AG10803 (cell line): ENCODE results near the gene NFE2L3.
"Not testable (repeated sequence)": the region's sequence is repeated elsewhere in the genome, so short reads cannot be mapped to it uniquely, and the experiment has no call there.

Experiments
- DNase-seq: peaks from one replicate; pipeline ENCODE4 v3.0.0; 2010; ENCODE audit warnings: low read depth
- H3K4me3 ChIP-seq: 2 replicates; pipeline ENCODE4 v1.5.1; 2011; ENCODE audit warnings: mild to moderate bottlenecking, low read length, control low read depth
- CTCF ChIP-seq: conservative IDR thresholded peaks from 2 replicates; pipeline ENCODE4 v1.5.1; 2011; ENCODE audit warnings: mild to moderate bottlenecking, low read length, control low read depth, inconsistent platforms

Gene NFE2L3

DNA sequence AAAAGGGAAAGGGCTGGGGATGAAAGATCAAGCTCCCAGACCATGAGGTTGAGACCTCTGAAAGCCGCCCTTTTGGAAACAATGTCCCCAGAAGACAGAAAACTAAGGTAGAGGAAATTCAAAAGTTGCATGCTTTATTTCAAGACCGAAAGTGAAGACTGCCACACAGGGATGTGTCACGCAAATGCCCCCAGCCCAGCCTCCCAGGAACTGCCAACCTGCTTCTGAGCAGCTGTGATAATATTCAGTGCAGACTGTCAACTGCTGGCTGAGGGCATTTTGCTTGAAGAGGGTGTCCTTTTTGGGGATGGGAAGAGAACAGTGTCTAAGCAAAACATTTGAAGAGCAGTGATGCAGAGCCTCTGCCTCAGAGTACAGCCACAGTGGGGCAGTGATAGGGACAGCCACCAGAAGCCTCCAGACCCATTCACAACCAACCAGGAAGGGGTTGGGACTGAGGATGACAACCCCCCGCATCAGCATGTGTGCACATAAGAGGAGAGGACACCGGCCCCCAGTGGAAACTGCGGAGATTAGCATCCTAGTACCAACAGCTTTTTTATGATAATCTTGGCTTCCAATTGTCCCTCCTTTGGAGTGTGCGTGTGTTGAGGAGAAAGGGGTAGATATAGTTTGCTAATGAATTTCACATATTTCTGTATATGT is 34.7 kb upstream of the NFE2L3 start:
- no peak overlapping the region for H3K4me3 ChIP-seq
- no peak for DNase-seq
- no peak for TF ChIP-seq CTCF

DNA sequence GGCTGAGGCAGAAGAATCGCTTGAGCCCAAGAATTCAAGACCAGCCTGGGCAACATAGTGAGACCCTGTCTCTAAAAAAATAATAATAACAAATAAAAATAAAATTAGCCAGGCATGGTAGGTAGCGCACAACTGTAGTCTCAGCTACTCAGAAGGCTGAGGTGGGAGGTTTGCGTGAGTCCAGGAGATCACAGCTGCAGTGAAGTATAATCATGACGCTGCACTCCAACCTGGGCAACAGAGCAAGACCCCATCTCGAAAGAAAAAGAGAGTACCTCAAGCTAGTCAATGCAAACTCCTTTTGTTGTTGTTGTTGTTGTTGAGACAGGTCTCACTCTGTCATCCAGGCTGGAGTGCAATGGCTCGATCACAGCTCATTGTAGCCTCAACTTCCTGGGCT is 34.0 kb upstream of the NFE2L3 start:
- DNase-seq = no peak
- no peak overlapping the region for H3K4me3 ChIP-seq
- TF ChIP-seq CTCF = no peak

DNA sequence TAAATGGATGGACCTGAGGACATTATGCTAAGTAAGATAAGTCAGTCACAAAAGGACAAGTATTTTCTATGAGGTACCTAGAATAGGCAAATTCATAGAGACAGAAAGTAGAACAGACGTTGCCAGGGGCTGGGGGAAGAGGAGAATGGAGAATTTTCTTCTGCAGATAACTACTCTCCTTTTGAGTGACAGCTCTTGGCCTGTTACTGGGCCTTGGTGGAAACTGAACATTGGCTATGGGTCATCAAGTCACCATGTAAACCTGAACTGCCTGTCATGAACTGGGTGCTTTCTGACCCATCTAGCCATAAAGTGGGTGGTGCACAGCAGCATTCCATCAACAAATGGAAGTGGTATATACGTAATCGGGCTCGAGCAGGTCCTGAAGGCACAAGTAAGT is 29.3 kb upstream of the NFE2L3 start:
- no peak for DNase-seq
- no peak for TF ChIP-seq CTCF
- H3K4me3 ChIP-seq = no peak overlapping the region

DNA sequence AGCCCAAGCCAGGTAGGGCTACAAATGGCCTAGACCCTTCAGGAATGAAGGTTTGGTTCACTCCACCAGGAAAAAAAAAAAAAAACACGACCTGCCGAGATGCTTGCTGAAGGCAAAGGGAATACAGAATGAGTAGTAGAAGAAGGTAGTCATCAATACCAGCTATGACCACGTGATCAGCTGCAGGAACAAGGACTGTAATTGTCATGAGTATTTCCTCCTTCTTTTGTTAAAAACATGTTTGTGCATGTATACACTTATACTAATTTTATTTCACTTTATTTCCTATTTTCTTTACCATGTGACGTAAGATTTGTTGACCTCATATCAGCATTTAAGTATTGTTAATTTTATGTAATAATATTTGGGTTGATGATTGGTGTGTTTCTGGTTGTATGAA is 27.2 kb upstream of the NFE2L3 start:
- not testable (repeated sequence) for DNase-seq, H3K4me3 ChIP-seq

GRCh38 chr7:26127411-26127810 is 24.6 kb upstream of the NFE2L3 start:
- no peak for TF ChIP-seq CTCF
- DNase-seq = no peak
- H3K4me3 ChIP-seq = no peak overlapping the region

GRCh38 chr7:26131056-26131589 is 20.9 kb upstream of the NFE2L3 start:
- DNase-seq = no peak
- TF ChIP-seq CTCF = no peak
- no peak overlapping the region for H3K4me3 ChIP-seq

DNA sequence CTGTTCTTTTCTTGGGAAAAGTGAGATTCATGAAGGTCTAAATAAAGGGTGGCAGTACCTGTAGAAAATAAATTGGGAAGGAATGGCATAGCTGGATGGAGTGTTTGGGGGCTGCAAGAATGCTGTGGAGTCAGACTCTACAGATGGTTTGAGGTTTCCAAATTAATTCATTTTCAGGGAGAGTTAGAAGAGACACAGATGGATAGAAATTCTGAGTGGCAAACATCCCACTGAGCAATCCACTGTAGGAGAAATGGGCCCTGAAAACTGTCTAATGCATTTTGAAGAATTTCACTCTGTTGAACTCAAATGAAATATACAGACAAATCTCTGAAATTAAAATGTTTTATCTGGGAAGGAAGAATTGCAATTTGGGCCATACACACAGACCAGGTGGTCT is 16.9 kb upstream of the NFE2L3 start:
- DNase-seq = no peak
- H3K4me3 ChIP-seq = no peak overlapping the region

More for the DNA sequence above, 16.9 kb upstream of the NFE2L3 start:
- no peak for TF ChIP-seq CTCF
